GM18507 (cell line): ENCODE measurements around the gene OR2AJ1.

Experiments used
- DNase-seq: peaks from one replicate; pipeline ENCODE4 v3.0.0; 2011; ENCODE audit warnings: low read depth; ENCODE audit not compliant: insufficient read length; ENCODE audit errors: extremely low spot score
- FAIRE-seq: peaks from 2 replicates; lab custom pipeline; 2011; peaks lifted over from hg19 to GRCh38; lab: Jason Lieb, UNC

OR2AJ1 gene, protein sequence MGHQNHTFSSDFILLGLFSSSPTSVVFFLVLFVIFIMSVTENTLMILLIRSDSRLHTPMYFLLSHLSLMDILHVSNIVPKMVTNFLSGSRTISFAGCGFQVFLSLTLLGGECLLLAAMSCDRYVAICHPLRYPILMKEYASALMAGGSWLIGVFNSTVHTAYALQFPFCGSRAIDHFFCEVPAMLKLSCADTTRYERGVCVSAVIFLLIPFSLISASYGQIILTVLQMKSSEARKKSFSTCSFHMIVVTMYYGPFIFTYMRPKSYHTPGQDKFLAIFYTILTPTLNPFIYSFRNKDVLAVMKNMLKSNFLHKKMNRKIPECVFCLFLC

GRCh38 chr1:247924868-247925267 is at the start of gene OR2AJ1:
Gene OR2AJ1, plus strand, starts transcription at chr1:247924889. Its CDS starts 8,880 bp downstream, at chr1:247933769.
- FAIRE-seq: no peak
- DNase-seq: no peak

GRCh38 chr1:247883346-247883745 is 41.3 kb upstream of the OR2AJ1 start:
- DNase-seq (no peak), FAIRE-seq (no peak)

GRCh38 chr1:247884797-247885413 is 39.8 kb upstream of the OR2AJ1 start:
- DNase-seq (no peak), FAIRE-seq (no peak)

DNA sequence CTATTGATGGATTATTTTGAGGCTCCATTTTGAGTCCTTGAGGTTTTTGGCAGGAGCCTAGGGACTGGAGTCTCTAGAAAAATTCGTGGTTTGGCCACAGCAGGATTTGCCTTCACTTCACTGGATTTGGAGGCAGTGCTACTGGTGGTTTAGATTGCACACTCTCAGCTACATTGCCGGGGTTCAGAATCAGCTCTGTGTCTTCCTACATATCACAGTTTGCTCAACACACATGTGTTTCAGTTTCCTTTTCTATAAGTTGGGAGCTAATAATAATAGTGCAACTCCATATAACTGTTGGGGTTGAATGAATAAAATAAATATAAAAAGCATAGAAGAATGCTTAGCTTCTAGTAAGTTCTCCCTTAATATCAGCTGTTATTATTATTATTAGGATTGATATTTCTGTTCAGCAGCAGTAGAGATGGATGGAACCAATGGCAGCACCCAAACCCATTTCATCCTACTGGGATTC is 29.5 kb upstream of the OR2AJ1 start, which contains the start of gene OR2W3:
Gene OR2W3, plus strand, starts transcription at position 425 of the 475 bp plus-strand sequence. Its CDS starts 0 bp downstream, at position 425.
- no peak for DNase-seq

DNA sequence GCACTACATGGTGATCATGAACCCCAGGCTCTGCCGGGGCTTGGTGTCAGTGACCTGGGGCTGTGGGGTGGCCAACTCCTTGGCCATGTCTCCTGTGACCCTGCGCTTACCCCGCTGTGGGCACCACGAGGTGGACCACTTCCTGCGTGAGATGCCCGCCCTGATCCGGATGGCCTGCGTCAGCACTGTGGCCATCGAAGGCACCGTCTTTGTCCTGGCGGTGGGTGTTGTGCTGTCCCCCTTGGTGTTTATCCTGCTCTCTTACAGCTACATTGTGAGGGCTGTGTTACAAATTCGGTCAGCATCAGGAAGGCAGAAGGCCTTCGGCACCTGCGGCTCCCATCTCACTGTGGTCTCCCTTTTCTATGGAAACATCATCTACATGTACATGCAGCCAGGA is 28.7 kb upstream of the OR2AJ1 start:
- DNase-seq (no peak), FAIRE-seq (no peak)

More for the DNA sequence above, 29.5 kb upstream of the OR2AJ1 start, which contains the start of gene OR2W3:
- FAIRE-seq: no peak

DNA sequence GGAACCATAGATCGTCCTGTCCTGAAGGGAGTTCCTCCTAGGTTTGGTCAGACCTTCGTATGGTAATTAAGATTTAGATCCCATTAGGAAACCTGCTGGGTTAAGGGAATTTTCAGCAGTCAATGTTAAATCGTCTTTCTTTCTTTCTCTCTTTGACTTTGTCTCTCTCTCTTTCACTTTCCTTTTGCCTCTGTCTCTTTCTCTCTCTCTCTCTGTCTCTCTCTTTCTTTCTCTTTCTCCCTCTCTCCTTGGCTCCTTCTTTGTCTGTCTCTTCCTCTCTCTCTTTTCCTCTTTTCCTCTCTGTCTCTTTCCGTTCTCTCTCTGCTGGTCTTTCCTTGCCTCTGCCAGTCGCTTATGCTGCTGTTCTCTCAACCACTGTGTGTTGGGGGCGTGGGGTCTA is 20.6 kb upstream of the OR2AJ1 start:
- DNase-seq (no peak), FAIRE-seq (no peak)

DNA sequence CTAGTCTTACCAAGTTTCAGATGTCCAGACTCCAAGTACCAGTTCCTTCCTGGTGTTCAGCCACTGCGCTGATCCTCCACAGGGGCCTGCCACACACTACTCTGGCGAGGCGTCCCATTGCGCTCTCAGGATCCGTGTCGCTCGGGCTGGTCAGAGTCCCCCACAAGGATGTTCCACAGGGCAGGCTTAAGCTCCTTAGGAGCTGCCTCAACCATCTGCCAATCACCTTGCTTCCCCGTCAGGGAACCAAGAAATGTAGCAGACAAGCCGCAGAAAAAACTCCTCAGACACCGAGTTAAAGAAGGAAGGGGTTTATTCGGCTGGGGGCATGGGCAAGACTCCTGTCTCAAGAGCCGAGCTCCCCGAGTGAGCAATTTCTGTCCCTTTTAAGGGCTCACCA is 19.5 kb upstream of the OR2AJ1 start:
- DNase-seq: no peak
- FAIRE-seq: no peak

DNA sequence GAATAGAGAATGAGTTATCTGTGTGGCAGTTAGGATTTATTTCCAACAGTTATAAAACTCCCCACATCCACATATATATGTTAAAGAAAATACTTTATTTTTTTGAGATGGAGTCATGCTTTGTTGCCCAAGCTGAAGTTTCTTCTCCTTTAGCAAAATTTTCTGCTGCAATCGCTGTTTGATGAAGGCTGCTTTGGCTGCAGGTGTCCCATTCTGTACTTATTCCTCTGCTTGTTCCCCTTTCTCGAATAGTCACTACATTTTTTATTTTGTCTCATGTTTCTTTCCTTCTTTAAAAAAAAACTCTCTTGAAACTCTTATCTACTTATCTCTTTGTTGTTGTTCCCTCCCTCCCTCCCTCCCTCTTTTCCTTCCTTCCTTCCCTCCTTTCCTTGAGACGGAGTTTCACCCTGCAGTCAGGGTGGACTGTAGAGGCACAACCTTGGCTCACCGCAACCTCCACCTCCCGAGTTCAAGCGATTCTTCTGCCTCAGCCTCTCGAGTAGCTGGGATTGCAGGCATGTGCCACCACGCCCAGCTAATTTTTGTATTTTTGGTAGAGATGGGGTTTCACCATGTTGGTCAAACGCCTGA is 18.7 kb upstream of the OR2AJ1 start:
- FAIRE-seq (no peak), DNase-seq (no peak)

- DNase-seq: no peak
- FAIRE-seq: no peak
These were observed 18.1 kb upstream of the OR2AJ1 start for GRCh38 chr1:247906504-247907047.

- DNase-seq (no peak), FAIRE-seq (no peak)
These were observed 15.9 kb upstream of the OR2AJ1 start for GRCh38 chr1:247908766-247909165.

DNA sequence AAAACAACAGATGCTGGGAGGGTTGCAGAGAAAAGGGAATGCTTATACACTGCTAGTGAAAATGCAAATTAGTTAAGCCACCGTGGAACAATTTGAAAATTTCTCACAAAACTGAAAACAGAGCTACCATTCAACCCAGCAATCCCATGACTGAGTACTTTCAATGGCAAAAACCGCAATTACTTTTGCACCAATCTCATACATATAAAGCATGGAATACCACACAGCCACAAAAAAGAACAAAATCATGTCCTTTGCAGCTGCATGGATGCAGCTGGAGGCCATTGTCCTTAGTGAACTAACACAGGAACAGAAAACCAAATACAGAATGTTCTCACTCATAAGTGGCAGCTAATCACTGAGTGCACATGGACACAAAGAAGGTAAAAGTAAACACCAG is 10.9 kb upstream of the OR2AJ1 start:
- no peak for DNase-seq
- no peak for FAIRE-seq

DNA sequence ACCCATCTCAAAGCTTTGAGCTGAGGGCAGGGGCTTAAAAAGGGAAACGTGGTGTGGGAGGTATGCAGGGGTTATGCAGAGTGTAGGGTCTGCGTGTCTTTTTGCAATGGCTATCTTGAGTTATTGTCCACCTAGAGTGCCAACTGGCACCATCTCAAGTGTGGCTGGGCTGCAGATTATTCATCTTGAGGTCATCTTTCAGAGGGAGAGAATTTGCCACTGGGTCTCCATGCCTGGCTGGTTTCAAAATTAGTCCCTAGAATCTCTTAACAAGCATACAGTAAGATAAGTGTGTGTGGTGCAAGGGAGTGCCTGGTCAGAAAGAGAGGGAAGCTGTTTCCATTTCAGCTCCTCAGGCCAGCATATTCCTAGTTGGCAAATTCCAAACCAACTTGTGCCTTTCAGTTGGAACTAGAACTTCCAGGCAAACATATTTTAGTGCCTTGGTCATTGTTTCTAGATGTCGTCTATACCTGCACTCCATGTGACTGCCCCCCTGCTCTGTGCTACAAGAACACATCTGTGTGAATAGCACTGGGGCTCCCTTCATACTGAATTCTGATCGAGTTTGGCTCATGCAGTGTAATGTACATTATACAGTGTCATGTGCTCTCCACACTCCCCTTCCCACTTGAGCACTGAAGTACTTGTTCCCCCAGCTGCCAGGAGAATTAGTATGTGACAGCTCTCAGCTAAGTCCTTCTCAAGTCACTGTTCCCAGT is 9.6 kb upstream of the OR2AJ1 start:
- FAIRE-seq: no peak
- DNase-seq: no peak

GRCh38 chr1:247919952-247920351 is 4.7 kb upstream of the OR2AJ1 start, which contains the start of gene OR2T8:
Gene OR2T8, plus strand, starts transcription at chr1:247920252. Its CDS starts 766 bp downstream, at chr1:247921018.
- DNase-seq: no peak
- no peak for FAIRE-seq

- no peak for FAIRE-seq
- DNase-seq: no peak
These were observed 748 bp upstream of the OR2AJ1 start for GRCh38 chr1:247923941-247924340.

DNA sequence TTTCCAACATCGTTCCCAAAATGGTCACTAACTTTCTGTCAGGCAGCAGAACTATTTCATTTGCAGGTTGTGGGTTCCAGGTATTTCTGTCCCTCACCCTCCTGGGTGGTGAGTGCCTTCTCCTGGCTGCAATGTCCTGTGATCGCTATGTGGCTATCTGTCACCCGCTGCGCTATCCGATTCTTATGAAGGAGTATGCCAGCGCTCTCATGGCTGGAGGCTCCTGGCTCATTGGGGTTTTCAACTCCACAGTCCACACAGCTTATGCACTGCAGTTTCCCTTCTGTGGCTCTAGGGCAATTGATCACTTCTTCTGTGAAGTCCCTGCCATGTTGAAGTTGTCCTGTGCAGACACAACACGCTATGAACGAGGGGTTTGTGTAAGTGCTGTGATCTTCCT is 9.3 kb downstream of the OR2AJ1 start:
- DNase-seq: no peak
- FAIRE-seq: no peak

- no peak for FAIRE-seq
- no peak for DNase-seq
These were observed 11.1 kb downstream of the OR2AJ1 start for GRCh38 chr1:247935781-247936180.

GRCh38 chr1:247936415-247936814 is 11.7 kb downstream of the OR2AJ1 start:
- FAIRE-seq (no peak), DNase-seq (no peak)

- peak; percentile 85 for FAIRE-seq
- DNase-seq: peak; percentile 67
These were observed 12.5 kb downstream of the OR2AJ1 start for GRCh38 chr1:247936965-247937734.

- no peak for FAIRE-seq
- DNase-seq: no peak
These were observed 17.9 kb downstream of the OR2AJ1 start for GRCh38 chr1:247942624-247943023.
